ENCODE results near the gene RFT1.

RFT1 gene

GRCh38 chr3:53122933-53123305, 7.3 kb downstream of the RFT1 start:
- DNase-seq, result no peak

GRCh38 chr3:53122255-53122932, 7.8 kb downstream of the RFT1 start:
- no peak for DNase-seq

- no peak for DNase-seq
These were observed 9.9 kb downstream of the RFT1 start for GRCh38 chr3:53120336-53120735.

- no peak for DNase-seq
These were observed 13.3 kb downstream of the RFT1 start for GRCh38 chr3:53116956-53117355.

- peak in 1 of 5 donors; percentile 26 for DNase-seq
These were observed 15.7 kb downstream of the RFT1 start for GRCh38 chr3:53114412-53115074.

- DNase-seq, result peak; percentile 50 to 82 (median 71)
These were observed 16.2 kb downstream of the RFT1 start for GRCh38 chr3:53114011-53114400.

GRCh38 chr3:53113293-53114010, 16.8 kb downstream of the RFT1 start:
- no peak for DNase-seq

GRCh38 chr3:53111822-53112221, 18.4 kb downstream of the RFT1 start:
- no peak for DNase-seq

- DNase-seq, result peak in 1 of 5 donors; percentile 85
These were observed 20.1 kb downstream of the RFT1 start for GRCh38 chr3:53109891-53110771.

GRCh38 chr3:53109190-53109589, 21.0 kb downstream of the RFT1 start:
- DNase-seq, result peak in 1 of 5 donors; percentile 82

- DNase-seq, result no peak
These were observed 25.5 kb downstream of the RFT1 start for GRCh38 chr3:53104762-53105161.

GRCh38 chr3:53103397-53104296, 26.6 kb downstream of the RFT1 start:
- no peak for DNase-seq

GRCh38 chr3:53102601-53103147, 27.6 kb downstream of the RFT1 start:
- peak in 1 of 5 donors; percentile 81 for DNase-seq

GRCh38 chr3:53101956-53102355, 28.3 kb downstream of the RFT1 start:
- no peak for DNase-seq

- DNase-seq, result no peak
These were observed 29.3 kb downstream of the RFT1 start for GRCh38 chr3:53100818-53101466.

- no peak for DNase-seq
These were observed 32.3 kb downstream of the RFT1 start for GRCh38 chr3:53097887-53098286.

GRCh38 chr3:53092942-53093341, 37.3 kb downstream of the RFT1 start:
- no peak for DNase-seq

- DNase-seq, result no peak
These were observed 38.0 kb downstream of the RFT1 start for GRCh38 chr3:53092216-53092615.

- no peak for DNase-seq
These were observed 39.2 kb downstream of the RFT1 start for GRCh38 chr3:53091011-53091410.

- no peak for DNase-seq
These were observed 40.7 kb downstream of the RFT1 start for GRCh38 chr3:53089511-53089910.

GRCh38 chr3:53085476-53085875, 44.8 kb downstream of the RFT1 start:
- no peak for DNase-seq

All from T-helper 1 cell (primary cell).